Activated CD8-positive, alpha-beta memory T cell treated with anti-CD3 and anti-CD28 coated beads for 24 hours (primary cell): ENCODE measurements around the gene CHCHD1.
A peak's percentile ranks its signal among the peaks of the same experiment; 100 is the strongest.
"Not testable (repeated sequence)": the region's sequence is repeated elsewhere in the genome, so short reads cannot be mapped to it uniquely, and the experiment has no call there.

Source experiments
- DNase-seq: peaks from one replicate; pipeline ENCODE4 v3.0.0-alpha.2; 2020

The CHCHD1 gene

DNA sequence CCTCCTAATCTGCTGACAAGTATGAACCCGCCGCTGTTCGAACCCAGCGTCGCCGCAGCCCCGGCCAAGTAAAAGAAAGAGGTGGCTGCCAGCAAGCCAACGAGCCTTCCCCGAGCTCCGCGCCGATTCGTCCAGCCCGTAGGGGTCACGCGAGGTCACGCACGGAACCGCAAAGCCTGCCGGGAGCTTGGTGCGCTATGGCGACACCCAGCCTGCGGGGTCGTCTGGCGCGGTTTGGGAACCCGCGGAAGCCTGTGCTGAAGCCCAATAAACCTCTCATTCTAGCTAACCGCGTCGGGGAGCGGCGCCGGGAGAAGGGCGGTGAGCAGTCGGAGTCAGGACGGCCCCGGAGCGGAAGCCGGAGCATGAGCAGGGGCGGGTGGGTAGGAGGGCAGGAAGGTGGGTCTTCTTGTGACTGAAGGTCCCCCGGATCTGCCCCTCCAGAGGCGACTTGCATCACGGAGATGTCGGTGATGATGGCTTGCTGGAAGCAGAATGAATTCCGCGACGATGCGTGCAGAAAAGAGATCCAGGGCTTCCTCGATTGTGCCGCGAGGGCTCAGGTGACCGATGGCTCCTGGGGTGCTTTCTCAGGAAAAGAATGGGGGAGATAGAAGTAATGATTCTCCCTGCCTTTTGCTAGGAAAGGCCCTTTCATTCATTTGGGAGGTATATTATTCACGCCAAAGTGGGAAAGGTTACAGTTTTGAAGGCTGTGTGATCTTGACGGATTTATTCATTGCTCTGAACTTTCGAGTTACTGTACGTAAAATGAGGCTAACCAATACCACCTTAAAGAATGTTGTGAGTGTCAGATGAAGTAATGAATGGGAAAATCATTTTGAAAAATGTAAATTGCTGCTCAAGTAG is at the start of gene CHCHD1:
Gene CHCHD1, plus strand, starts transcription at position 170 of the 870 bp plus-strand sequence. Its CDS starts 28 bp downstream, at position 198.
- peak; percentile 96 for DNase-seq

DNA sequence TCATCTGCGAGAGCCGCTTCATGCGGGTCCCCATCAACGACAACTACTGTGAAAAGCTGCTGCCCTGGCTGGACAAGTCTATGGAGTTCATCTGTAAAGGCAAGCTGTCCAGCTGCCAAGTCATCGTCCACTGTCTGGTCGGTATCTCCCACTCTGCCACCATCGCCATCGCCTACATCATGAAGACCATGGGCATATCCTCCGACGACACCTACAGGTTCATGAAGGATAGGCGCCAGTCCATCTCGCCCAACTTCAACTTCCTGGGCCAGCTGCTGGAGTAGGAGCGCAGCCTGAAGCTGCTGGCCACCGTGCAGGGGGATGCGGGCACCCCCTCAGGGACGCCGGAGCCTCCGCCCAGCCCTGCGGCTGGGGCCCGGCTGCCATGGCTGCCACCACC is 49.4 kb upstream of the CHCHD1 start:
- DNase-seq = no peak

DNA sequence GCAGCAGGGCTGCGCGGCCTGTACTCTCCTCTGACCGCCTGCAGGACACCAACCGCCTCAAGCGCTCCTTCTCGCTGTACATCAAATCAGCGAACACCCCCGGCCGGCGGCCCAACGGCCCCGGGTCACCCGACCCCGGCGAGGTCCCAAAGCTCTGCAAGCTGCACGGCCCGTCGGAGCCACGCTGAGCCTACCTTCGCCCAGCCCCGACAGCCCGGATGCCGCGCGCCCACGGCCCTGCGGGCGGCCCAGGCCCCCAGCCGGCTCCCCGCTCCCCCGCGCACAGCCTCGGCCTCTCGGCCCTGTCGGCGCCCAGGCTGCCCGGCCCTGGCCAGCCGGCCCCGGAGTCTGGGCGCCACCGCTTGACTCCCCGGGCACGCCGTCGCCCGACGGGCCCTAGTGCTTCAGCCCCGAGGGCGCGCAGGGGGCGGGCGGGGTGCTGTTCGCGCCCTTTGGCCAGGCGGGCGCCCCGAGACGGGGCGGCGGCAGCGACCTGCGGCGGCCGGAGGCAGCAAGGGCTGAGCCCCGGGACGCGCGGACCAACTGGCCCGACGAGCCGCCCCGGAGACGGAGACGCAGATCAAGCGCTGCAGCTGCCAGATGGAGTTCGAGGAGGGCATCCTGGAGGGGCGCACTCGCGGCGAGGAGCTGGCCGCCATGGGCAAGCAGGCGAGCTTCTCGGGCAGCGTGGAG is 48.8 kb upstream of the CHCHD1 start:
- no peak for DNase-seq

DNA sequence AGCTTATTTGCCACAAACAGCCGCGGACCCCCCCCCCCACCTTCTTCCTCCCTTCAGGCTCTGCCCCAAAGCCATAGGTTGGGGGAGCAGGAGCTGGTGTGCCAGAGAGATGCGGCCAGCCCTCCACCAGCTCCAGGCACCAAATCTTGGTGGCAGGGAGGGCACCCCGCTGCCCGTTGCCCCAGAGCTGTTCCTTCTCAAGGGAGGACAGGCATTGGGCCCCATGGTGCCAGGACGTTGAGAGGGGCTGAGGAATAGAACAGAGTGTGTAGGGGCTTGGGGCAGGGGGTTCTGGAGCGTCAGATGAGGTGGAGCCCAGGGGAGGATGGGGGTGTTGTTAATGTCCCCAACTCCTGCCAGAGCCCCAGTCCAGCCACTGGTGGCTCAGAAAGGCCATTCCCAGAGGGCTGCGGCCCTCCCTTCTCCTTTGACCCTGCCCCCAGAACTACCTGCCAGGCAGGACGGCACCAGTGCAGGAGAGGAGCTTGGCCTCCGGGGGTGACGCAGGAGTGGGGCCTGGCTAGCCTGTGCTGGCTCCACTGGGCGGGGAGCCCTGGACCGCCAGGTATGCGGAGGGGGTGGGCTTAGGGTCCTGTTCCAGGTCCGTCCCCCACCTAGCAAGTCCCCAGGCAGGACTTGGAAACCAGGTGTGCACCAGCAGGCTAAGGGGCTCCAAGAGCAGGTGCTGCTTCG is 47.7 kb upstream of the CHCHD1 start:
- no peak for DNase-seq

DNA sequence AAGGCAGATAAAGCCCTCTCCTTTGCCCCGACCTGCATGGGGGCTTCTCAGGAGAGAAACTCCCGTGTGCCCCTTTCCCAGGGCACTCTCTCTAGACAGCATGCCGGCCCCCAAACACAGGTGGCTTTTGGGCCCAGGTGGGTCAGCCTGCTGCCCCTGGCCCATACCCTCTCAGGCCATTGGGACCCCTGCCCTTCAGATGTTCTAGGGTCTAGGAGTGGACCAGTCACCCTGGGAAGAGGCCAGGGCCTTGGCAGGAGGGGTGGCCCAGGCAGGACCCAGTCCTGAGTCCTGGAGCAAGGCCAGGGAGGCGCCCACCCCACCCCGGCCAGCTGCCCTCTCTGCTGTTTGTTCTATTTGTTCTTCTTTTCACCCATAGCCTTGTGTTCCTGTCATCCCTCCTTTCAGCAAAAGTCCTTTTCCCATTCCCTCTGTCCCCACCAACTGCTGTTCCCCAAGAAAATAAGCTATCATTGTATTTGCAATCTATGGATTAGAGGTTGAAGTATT is 47.0 kb upstream of the CHCHD1 start:
- no peak for DNase-seq

DNA sequence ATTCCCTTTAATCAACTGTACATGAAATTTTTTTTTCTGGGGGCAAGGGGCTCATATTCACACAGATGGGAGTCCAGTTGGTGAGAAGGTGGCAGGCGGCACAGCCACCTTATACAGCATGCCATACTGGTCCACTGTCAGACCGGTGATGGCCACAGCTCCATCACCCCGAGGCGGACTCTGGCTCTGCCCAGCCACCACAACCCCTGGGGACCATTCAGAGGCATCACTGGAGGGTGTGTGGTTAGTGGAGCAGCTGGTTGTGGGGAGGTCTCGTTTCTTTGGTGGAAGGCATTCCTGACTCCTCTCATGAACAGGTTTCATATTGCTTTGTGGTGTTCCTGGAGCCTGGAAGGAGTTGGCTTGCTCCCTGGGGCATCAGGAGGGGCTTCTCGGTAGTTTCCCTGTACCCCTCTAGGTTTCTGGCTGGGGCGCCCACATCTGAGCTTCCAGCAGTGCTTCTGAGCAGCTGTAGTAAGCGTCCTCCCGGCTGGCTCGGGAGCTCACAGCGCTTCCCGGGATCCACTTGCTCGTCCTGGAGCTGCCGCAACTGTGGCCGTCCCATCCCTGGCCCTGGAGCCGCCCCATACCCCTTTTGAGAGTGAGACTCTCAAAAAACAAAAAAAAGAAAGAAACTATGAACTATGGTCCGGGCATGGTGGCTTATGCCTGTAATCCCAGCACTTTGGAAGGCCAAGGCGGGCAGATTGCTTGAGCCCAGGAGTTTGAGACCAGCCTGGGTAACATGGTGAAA is 41.2 kb upstream of the CHCHD1 start:
- not testable (repeated sequence) for DNase-seq

DNA sequence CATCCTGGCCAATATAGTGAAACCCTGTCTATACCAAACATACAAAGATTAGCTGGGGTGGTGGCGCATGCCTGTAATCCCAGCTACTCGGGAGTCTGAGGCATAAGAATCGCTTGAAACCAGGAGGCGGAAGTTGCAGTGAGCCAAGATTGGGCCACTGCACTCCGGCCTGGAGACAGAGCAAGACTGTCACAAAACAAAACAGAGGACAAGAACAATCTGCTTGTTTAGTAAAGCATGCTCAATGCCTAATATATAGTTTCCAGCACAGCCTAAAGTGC is 39.5 kb upstream of the CHCHD1 start:
- DNase-seq = no peak

DNA sequence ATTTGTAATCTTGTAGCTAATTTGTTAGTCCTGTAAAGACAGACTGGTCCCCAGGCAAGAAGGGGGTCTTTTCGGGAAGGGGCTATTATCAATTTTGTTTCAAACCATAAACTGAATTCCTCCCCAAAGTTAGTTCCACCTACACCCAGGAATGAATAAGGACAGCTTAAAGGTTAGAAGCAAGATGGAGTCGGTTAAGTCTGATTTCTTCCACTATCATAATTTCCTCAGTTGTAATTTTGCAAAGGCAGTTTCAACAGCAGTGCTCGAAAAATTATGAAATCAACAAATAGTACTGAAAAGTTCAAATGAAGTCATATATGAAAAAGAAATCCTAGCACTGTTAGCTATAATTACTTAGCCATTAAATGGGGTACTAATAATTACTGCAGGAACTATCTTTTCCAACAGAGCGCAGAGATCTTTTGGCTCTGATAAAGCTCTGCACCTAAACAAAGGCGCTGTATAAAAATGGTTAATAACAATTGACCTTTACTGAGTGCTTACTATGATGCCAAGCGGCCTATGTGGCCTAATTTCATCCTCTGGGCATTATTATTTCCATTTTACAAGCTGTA is 38.4 kb upstream of the CHCHD1 start:
- no peak for DNase-seq

DNA sequence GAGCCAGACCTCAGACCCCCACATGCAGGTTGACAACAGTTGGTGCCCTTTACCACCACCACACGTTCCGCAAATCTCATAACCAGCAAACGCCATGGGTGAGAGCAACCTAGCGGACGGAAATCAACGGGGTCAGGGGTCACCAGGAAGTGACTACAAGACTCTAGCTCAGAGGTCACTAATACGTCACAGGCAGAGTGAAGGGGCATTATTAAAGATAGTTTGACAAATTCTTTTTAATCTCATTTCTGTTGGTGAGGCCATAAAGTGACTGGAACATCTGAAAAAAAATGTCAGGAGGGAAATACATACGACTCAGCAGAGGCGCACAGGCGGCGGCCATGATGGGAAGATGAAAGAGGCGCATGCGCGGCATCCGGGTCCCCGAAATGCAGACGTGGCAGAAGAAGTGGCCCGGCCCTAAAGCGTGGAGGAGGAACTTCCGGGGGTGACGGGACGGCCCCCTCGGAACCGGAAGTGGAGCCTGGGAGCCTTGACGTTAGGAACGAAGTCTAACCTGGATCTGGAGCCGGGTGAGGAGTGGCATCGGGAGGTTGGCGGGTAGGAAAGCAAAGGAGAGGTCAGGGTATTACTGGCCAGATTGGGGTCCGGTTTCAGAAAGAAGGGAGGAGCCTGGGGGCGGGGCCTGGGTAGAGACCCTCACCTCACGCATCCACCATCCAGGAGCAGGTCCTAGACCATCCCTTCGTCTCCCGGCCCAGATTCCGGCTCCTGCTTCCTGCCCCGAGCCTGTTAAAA is 37.8 kb upstream of the CHCHD1 start, which contains the start of gene SEC24C:
Gene SEC24C, plus strand, starts transcription at position 468 of the 759 bp plus-strand sequence. CDS start 2,461 bp downstream, outside the sequence.
- DNase-seq = peak; percentile 96

DNA sequence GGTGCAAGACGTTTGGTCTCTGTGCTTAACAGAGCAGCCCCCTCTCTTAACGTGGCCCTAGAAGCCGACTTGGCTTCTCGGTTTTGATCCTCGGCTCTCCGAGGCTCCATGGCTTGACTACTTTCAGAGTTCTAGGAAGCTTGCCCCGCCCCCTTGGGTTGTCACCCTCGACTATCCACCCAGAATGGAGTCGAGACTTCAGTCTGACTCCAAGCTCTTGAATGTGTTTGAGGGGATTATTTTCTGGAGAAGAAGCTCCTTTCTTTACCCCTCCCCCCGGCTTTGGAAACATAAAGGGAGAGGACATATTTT is 37.2 kb upstream of the CHCHD1 start:
- DNase-seq = peak; percentile 59

DNA sequence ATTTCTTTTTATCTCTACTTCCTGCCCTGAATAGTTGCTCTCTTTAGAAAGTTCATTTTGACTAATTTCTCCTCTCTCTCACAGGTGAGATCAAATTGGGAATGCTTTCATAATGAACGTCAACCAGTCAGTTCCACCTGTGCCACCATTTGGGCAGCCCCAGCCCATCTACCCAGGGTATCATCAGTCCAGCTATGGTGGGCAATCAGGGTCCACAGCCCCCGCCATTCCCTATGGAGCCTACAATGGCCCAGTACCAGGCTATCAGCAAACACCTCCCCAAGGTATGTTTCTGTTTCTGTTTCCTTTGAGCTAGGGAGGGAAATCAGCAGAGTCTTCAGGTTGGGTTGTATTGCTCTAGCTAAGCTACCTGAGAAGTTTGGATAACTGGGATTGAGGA is 35.1 kb upstream of the CHCHD1 start:
- DNase-seq = peak; percentile 50

DNA sequence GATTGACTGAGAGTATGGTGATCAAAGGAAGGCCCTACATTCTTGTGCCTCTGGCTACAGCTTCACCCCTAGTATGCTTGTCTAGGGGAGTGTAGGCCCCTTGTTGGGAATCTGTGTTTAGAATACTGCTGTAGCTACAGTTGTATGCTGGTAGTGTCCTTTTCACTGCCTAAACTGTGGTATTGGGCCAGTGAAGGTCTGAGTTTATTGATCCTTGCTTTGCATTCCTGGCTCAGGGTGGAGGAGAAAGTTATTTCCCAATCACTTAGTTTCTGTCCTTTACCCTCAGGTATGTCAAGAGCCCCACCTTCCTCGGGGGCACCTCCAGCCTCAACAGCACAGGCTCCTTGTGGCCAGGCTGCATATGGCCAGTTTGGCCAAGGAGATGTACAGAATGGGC is 31.0 kb upstream of the CHCHD1 start:
- no peak for DNase-seq

DNA sequence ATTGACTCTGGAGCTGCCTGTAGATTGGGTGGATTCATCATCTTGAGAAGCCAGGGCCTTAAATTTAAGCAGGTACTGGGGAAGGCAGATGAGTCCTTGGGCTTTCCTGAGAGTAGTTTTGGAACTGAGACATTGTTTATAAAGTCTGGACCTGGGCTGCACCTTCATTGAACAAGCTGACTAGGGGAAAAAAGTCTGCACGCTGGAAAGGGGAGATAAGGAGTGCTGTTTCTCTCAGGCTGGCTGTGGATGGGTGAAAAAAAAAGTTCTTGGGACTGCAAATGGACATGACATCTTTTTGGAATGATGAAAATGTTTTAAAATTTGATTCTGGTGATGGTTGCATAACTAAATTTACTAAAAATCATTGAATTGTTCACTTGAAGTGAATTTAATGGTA is 25.7 kb upstream of the CHCHD1 start:
- no peak for DNase-seq

DNA sequence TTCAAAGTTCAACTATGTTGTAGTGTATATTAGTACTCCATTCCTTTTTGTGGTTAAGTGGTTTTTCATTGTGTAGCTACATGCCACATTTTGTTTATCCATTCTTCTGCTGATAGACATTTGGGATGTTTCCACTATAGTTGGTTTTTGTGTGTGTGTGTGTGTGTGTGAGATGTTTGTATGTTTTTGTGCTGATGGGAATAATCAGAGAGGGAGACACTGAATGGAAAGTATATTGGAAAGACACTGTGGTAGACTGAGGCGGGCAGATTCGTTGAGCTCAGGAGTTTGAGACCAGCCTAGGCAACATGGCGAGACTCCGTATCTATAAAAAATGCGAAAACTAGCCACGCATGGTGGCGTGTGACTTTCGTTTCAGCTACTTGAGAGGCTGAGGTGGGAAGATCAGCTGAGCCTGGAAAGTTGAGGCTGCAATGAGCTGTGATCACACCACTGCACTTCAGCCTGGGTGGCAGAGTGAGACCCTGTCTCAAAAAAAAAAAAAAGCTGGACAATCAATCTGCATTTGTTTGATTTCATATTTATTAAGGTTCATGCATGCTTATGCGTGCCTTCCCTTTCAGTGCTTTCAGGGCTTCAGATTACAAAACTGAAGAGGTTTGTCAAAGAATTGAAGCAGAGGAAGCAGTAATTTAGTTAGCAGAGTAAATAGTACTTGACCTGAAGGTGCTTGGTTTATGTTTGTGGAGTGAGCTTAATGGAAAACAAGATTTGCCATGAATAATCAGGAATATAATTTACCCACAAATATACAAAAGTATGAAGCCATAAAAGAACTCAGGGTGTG is 22.9 kb upstream of the CHCHD1 start:
- DNase-seq = no peak

DNA sequence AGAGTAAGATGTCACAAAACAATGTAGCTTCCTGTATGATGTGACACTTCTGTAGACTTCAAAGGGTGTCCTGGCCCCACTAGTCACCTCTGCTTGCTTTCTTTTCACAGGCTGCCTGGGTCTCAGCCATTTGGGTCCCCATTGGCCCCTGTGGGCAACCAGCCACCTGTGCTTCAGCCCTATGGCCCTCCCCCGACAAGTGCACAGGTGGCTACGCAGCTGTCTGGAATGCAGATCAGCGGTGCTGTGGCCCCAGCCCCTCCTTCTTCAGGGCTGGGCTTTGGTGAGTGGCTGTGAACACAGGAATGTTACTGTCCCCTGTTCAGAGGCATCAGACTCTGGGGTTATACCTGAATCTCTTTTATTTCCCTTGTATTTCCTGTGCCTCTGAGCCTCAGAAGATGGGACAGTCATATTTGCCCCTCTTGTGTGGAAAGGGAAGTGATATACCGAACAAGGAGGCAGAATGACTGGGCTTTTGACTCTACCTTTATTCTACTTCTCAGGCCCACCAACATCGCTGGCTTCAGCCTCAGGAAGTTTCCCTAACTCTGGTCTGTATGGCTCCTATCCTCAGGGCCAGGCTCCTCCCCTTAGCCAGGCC is 22.2 kb upstream of the CHCHD1 start:
- DNase-seq = no peak

DNA sequence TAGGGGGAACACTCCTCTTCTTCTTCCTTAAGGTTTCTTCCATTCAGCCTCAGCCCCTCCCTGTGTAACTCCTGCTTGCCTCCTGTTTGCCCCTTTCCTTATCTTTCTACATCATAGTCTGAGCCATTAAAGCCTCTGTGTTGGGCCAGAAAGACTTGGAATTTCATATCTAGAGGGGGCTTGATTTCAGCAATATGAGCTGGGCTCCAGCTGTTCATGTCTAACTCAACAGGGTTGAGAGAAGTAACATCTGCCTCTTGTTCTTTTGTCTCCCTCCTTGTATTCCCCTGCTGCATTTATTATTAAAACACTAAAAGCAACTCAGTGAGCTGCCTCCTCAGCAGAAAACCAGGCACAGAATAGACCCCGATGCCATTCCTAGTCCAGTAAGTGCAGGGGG is 20.1 kb upstream of the CHCHD1 start:
- DNase-seq = no peak

DNA sequence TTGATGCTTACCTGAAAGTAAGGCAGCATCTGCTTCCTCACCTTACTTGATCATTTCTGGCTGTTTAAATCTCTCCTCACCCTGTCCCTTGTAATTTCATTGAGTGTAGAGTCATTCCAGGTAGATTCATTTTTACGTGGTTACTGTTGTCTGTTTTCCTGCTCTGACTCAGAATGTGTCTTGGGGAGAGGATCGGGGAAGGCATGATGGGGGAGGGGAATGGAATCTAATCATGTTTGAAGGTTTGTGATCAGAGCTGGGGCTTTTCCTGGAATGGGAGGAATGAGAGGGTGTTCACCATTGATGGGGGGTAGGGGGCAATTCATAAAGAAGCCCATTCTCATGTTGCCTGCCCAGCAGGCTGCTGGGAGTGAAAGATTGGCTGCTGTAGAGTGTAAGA is 18.9 kb upstream of the CHCHD1 start:
- DNase-seq = no peak

DNA sequence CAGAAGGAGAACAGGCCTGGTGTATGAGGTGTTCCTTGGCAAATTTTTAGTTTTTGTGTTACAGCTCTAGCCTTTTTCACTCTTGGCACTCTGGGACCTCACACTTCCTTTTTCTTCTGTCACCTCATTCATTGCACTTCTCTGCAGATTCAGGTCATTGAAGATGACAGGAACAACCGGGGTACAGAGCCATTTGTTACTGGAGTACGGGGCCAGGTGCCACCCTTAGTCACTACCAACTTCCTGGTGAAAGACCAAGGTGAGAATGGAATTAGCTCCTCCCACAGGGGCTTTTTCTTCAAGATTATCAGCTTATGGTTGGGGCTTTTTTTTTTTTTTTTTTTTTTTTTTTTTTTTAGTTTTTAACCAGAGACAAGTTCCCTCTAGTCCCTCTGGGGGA is 18.5 kb upstream of the CHCHD1 start:
- DNase-seq = no peak

DNA sequence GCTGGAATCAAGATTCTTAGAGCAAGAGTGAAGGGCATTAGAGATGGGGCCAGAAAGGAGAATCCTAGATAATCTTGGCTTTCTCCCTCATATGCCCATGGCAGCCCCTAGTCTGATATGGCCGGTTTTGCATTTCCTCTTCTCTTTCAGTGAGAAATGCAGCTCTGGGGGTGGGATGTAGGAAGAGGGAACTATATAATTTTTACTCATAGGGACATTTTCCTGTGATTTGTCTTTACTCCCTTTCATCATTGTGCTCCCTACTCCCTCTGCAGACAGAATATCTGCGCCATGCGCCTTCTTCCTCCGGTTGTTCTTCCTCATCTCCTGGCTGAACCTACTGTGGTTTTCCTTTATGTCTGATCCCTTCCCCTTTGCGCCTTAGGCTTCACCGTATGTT is 16.8 kb upstream of the CHCHD1 start:
- no peak for DNase-seq

DNA sequence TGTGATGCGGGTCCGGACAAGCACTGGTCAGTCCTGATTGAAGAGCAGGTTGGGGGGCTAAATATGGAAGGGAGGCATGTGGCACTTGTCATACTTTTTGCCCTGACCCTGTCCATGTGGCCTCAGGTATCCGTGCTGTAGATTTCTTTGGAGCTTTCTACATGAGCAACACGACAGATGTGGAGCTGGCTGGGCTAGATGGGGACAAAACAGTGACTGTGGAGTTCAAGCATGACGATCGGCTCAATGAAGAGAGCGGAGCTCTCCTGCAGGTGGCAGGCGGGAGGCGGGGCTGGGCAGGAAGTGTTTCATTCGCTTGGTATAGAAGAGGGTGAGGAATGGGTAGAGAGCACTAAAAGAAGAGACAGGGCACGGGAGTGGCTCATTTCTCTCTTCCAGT is 13.0 kb upstream of the CHCHD1 start:
- peak; percentile 74 for DNase-seq

DNA sequence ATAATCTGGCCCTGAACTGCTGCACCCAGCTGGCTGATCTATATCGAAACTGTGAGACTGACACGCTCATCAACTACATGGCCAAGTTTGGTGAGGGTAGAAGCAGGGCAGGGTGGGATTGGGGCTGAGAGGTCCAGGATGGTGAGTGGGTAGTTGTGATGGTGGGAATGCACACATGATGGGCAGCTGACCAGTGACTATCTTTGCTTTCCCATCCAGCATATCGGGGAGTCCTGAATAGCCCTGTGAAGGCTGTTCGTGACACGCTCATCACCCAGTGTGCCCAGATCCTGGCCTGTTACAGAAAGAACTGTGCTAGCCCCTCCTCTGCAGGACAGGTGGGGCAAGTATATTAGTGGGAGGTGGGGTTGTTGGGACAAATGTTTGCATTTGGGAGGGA is 12.5 kb upstream of the CHCHD1 start:
- DNase-seq = no peak
